H9 (cell line): Measurements from ENCODE around the gene PREX1. TPM values are rescaled to one million over a fixed set of nuclear protein-coding genes. Genes with fewer than 3 reads are reported as not detected.
A peak's percentile ranks its signal among the peaks of the same experiment; 100 is the strongest.

Experiments
- DNase-seq: peaks from one replicate; pipeline ENCODE4 v3.0.0-alpha.2; 2017
- H2AFZ ChIP-seq: one replicate; pipeline ENCODE4 v1.6.1; 2013; ENCODE audit warnings: mild to moderate bottlenecking, low read length, control low read depth, moderate library complexity
- H2AK5ac ChIP-seq: 2 replicates; pipeline ENCODE4 v1.6.1; 2013; ENCODE audit warnings: low read length, control low read depth, mixed read lengths; ENCODE audit not compliant: insufficient read length
- H2BK120ac ChIP-seq: one replicate; pipeline ENCODE4 v1.6.1; 2013; ENCODE audit warnings: low read depth, mild to moderate bottlenecking, low read length, control low read depth, inconsistent platforms; ENCODE audit not compliant: poor library complexity, severe bottlenecking
- H2BK12ac ChIP-seq: 2 replicates; pipeline ENCODE4 v1.6.1; 2013; ENCODE audit warnings: low read length, control low read depth, mixed read lengths, low read depth; ENCODE audit not compliant: insufficient read length
- H2BK15ac ChIP-seq: 2 replicates; pipeline ENCODE4 v1.6.1; 2013; ENCODE audit warnings: low read depth, low read length, control low read depth
- H2BK20ac ChIP-seq: one replicate; pipeline ENCODE4 v1.6.1; 2013; ENCODE audit warnings: low read depth, mild to moderate bottlenecking, low read length, control low read depth, inconsistent platforms; ENCODE audit not compliant: poor library complexity, severe bottlenecking
- H2BK5ac ChIP-seq: 2 replicates; pipeline ENCODE4 v1.6.1; 2013; ENCODE audit warnings: low read length, control low read depth, mixed read lengths; ENCODE audit not compliant: insufficient read length
- H3K14ac ChIP-seq: 2 replicates; pipeline ENCODE4 v1.6.1; 2013; ENCODE audit warnings: low read length, control low read depth; ENCODE audit not compliant: insufficient read depth
- H3K18ac ChIP-seq: 2 replicates; pipeline ENCODE4 v1.6.1; 2013; ENCODE audit warnings: low read depth, mild to moderate bottlenecking, mixed read lengths, low read length, control low read depth; ENCODE audit not compliant: insufficient read length
- H3K23ac ChIP-seq: 2 replicates; pipeline ENCODE4 v1.6.1; 2013; ENCODE audit warnings: low read length, control low read depth, mixed read lengths, low read depth; ENCODE audit not compliant: insufficient read length
- H3K23me2 ChIP-seq: 2 replicates; pipeline ENCODE4 v1.6.1; 2013; ENCODE audit warnings: low read depth, mild to moderate bottlenecking, mixed read lengths, low read length, control low read depth; ENCODE audit not compliant: insufficient read length, poor library complexity, severe bottlenecking
- H3K27ac ChIP-seq: 2 replicates; pipeline ENCODE4 v1.5.1; 2013; ENCODE audit warnings: low read length, control low read depth, mixed read lengths, low read depth; ENCODE audit not compliant: insufficient read length
- H3K27me3 ChIP-seq: 2 replicates; pipeline ENCODE4 v1.6.1; 2013; ENCODE audit warnings: low read length, control low read depth, inconsistent platforms; ENCODE audit not compliant: insufficient read depth
- H3K4ac ChIP-seq: 2 replicates; pipeline ENCODE4 v1.6.1; 2013; ENCODE audit warnings: low read depth, mild to moderate bottlenecking, control low read depth, inconsistent platforms, low read length, moderate library complexity
- H3K4me1 ChIP-seq: 2 replicates; pipeline ENCODE4 v1.6.1; 2013; ENCODE audit warnings: low read length, control low read depth, inconsistent platforms; ENCODE audit not compliant: insufficient read depth
- H3K4me2 ChIP-seq: 2 replicates; pipeline ENCODE4 v1.6.1; 2013; ENCODE audit warnings: low read length, control low read depth, mixed read lengths; ENCODE audit not compliant: insufficient read length, insufficient read depth
- H3K56ac ChIP-seq: 2 replicates; pipeline ENCODE4 v1.6.1; 2013; ENCODE audit warnings: low read depth, mild to moderate bottlenecking, mixed read lengths, low read length, control low read depth; ENCODE audit not compliant: insufficient read length
- H3K79me1 ChIP-seq: 2 replicates; pipeline ENCODE4 v1.6.1; 2013; ENCODE audit warnings: low read depth, mild to moderate bottlenecking, moderate library complexity, low read length, control low read depth, inconsistent platforms; ENCODE audit not compliant: insufficient read depth, poor library complexity, severe bottlenecking
- H3K79me2 ChIP-seq: 2 replicates; pipeline ENCODE4 v1.6.1; 2013; ENCODE audit warnings: low read length, control low read depth, inconsistent platforms; ENCODE audit not compliant: insufficient read depth
- H3K9ac ChIP-seq: 2 replicates; pipeline ENCODE4 v1.6.1; 2013; ENCODE audit warnings: low read length, control low read depth, mixed read lengths; ENCODE audit not compliant: insufficient read length; ENCODE audit errors: extremely low read depth
- H3K9me3 ChIP-seq: one replicate; pipeline ENCODE4 v1.6.1; 2013; ENCODE audit warnings: low read depth, low read length, inconsistent platforms; ENCODE audit not compliant: control insufficient read depth
- H3T11ph ChIP-seq: one replicate; pipeline ENCODE4 v1.6.1; 2013; ENCODE audit warnings: mild to moderate bottlenecking, low read length, control low read depth, inconsistent platforms
- H4K20me1 ChIP-seq: one replicate; pipeline ENCODE4 v1.6.1; 2013; ENCODE audit not compliant: control insufficient read depth, insufficient read length, insufficient read depth
- H4K5ac ChIP-seq: 2 replicates; pipeline ENCODE4 v1.6.1; 2013; ENCODE audit warnings: low read depth, mild to moderate bottlenecking, mixed read lengths, low read length, control low read depth; ENCODE audit not compliant: insufficient read length
- H4K8ac ChIP-seq: replicated peaks from 2 replicates; pipeline ENCODE4 v1.6.1; 2013; ENCODE audit warnings: low read length, control low read depth, mixed read lengths, low read depth; ENCODE audit not compliant: insufficient read length
- H4K91ac ChIP-seq: 2 replicates; pipeline ENCODE4 v1.6.1; 2013; ENCODE audit warnings: low read depth, mild to moderate bottlenecking, moderate library complexity, mixed read lengths, low read length, control low read depth; ENCODE audit not compliant: insufficient read length
- H3K27ac Mint-ChIP-seq, 3 experiments: 2 replicates in 2 of 3; 3 replicates in 1 of 3; pipeline ENCODE4 v1.8.0; 2020 to 2021; ENCODE audit warnings: mixed read lengths in 3 of 3, mild to moderate bottlenecking in 1 of 3, moderate library complexity in 1 of 3
- H3K27me3 Mint-ChIP-seq: 2 replicates; pipeline ENCODE4 v1.8.0; 2021; ENCODE audit warnings: low read depth, mild to moderate bottlenecking, moderate library complexity, mixed read lengths
- H3K36me3 Mint-ChIP-seq, 3 experiments: 2 replicates in 2 of 3; 3 replicates in 1 of 3; pipeline ENCODE4 v1.8.0; 2020 to 2021; ENCODE audit warnings: low read depth in 3 of 3, mixed read lengths in 3 of 3; ENCODE audit not compliant: insufficient read depth in 1 of 3
- H3K4me1 Mint-ChIP-seq, 2 experiments: 2 replicates each; pipeline ENCODE4 v1.8.0; 2020; ENCODE audit warnings: mixed read lengths in 2 of 2
- H3K4me3 Mint-ChIP-seq, 2 experiments: 2 replicates in 1 of 2; 3 replicates in 1 of 2; pipeline ENCODE4 v1.8.0; 2020 to 2021; ENCODE audit warnings: mild to moderate bottlenecking in 2 of 2, mixed read lengths in 2 of 2, moderate library complexity in 1 of 2
- H3K9me3 Mint-ChIP-seq, 2 experiments: 2 replicates in 1 of 2; 3 replicates in 1 of 2; pipeline ENCODE4 v1.8.0; 2020; ENCODE audit warnings: mild to moderate bottlenecking in 2 of 2, mixed read lengths in 2 of 2, moderate library complexity in 1 of 2
- WGBS: extraction: QIAGEN DNeasy Blood & Tissue Kit; methylation state at CpG from one replicate; pipeline ENCODE4 v1.1.7; 2013; ENCODE audit warnings: missing lambda C conversion rate, low lambda C conversion rate, mixed read lengths; ENCODE audit not compliant: insufficient read length; ENCODE audit errors: extremely low coverage; 5-methylcytosine and 5-hydroxymethylcytosine counted together
- total RNA-seq: library from RNA; stranded (reverse); gene quantifications from 2 replicates; pipeline ENCODE4 v1.2.1, GENCODE V29; 2021
- TF ChIP-seq, protein P1 (sequence below): fragments of 200-600 bp; sonication (generic); conservative IDR thresholded peaks from 3 replicates; pipeline ENCODE4 v1.8.0; 2021; ENCODE audit warnings: antibody characterized with exemption, mild to moderate bottlenecking

Gene PREX1
- total RNA-seq, 1 experiment from 2014 or later, result 6.6 TPM

GRCh38 chr20:48763216-48763914 is 64.4 kb downstream of the PREX1 start:
- no peaks in the 10 kb centered on the region; the same call in 1 of the 2 replicates for H3K27me3 Mint-ChIP-seq
- peaks cover 17 to 24% of the 10 kb centered on the region in 2 experiments for H3K9me3 Mint-ChIP-seq
- no peak for DNase-seq
- no peaks in the 10 kb centered on the region for H4K20me1 ChIP-seq
- H3K4ac ChIP-seq, result no peak overlapping the region
- H3T11ph ChIP-seq, result no peak overlapping the region
- H2BK5ac ChIP-seq, result no peak overlapping the region
- no peak overlapping the region for H3K9ac ChIP-seq
- no peaks in the 10 kb centered on the region for H3K9me3 ChIP-seq
- H3K79me2 ChIP-seq, result no peaks in the 10 kb centered on the region
- TF ChIP-seq, protein P1, sequence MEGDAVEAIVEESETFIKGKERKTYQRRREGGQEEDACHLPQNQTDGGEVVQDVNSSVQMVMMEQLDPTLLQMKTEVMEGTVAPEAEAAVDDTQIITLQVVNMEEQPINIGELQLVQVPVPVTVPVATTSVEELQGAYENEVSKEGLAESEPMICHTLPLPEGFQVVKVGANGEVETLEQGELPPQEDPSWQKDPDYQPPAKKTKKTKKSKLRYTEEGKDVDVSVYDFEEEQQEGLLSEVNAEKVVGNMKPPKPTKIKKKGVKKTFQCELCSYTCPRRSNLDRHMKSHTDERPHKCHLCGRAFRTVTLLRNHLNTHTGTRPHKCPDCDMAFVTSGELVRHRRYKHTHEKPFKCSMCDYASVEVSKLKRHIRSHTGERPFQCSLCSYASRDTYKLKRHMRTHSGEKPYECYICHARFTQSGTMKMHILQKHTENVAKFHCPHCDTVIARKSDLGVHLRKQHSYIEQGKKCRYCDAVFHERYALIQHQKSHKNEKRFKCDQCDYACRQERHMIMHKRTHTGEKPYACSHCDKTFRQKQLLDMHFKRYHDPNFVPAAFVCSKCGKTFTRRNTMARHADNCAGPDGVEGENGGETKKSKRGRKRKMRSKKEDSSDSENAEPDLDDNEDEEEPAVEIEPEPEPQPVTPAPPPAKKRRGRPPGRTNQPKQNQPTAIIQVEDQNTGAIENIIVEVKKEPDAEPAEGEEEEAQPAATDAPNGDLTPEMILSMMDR, result no peak
- H3K4me2 ChIP-seq, result no peak overlapping the region
- H3K56ac ChIP-seq, result no peak overlapping the region
- H3K4me1 ChIP-seq, result no peaks in the 10 kb centered on the region
- H3K4me1 Mint-ChIP-seq, result peaks cover 18 to 22% of the 10 kb centered on the region in 2 experiments
- H2AK5ac ChIP-seq, result no peak overlapping the region
- no peak overlapping the region for H4K91ac ChIP-seq
- no peak overlapping the region for H3K18ac ChIP-seq
- H3K23me2 ChIP-seq, result no peaks in the 10 kb centered on the region
- H3K27ac ChIP-seq, result no peak overlapping the region
- H2BK12ac ChIP-seq, result no peak overlapping the region
- H3K79me1 ChIP-seq, result no peaks in the 10 kb centered on the region
- H2BK20ac ChIP-seq, result no peak overlapping the region
- no peaks in the 10 kb centered on the region for H3K27me3 ChIP-seq
- H4K5ac ChIP-seq, result no peak overlapping the region
- H4K8ac ChIP-seq, result no peak overlapping the region
- no peak overlapping the region for H3K4me3 Mint-ChIP-seq
- no peak overlapping the region for H2AFZ ChIP-seq
- WGBS, result no CpG with 5 or more reads among the region's 13 CpGs
- peaks cover 4 to 23% (median 8%) of the 10 kb centered on the region in 3 experiments; a peak in 6 of 7 replicates for H3K36me3 Mint-ChIP-seq
- H3K27ac Mint-ChIP-seq, result peak overlapping the region in 1 of 3 experiments; percentile 41; a peak in 1 of 7 replicates
- H2BK15ac ChIP-seq, result no peak overlapping the region
- no peak overlapping the region for H3K14ac ChIP-seq
- H2BK120ac ChIP-seq, result no peak overlapping the region
- H3K23ac ChIP-seq, result no peak overlapping the region
